ENCODE measurements around the gene GRIN2C.

DNA sequence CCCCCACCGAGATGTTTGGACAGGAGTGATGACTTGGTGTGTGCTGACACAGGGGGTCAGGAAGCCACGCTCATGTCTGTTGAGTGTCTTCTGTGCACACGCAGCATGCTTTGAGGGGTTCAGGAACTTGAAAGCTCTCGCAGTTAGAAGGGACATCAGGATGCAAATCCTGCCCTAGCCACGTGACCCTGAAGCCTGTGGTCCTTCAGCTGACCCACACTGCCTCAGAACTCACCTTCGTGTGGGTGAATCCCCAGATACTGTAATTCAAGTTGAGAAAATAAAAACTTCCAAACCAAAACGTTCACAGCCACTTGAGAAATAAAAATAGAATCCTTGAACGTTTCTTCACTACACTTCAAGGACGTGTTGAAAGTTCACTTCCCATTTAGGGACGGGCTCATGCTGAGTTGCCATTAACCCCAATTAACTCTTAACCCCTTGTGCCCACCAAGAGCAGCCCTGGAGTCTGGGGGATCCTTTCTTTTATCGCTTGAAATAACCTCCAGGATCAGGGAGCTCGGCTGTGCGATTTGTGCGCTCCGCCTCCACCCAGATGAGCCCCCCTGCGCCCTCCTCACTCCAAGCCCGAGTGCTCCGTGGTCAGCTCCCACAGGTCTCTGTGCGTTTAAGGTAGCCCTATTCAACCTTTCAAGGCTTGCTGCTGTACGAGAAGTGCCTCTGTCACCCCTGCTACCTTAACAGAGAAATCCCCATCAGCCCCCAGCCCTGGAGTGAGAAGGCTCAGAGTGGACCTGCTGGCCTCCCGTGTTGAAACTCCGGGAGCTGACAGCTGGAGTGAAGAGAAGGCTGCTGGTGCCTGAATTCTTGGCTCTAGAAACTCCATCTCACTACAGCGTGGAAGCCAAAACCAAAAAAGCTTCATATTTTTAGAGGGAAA lies 47.3 kb downstream of the GRIN2C start:
- TF ChIP-seq, protein P1, sequence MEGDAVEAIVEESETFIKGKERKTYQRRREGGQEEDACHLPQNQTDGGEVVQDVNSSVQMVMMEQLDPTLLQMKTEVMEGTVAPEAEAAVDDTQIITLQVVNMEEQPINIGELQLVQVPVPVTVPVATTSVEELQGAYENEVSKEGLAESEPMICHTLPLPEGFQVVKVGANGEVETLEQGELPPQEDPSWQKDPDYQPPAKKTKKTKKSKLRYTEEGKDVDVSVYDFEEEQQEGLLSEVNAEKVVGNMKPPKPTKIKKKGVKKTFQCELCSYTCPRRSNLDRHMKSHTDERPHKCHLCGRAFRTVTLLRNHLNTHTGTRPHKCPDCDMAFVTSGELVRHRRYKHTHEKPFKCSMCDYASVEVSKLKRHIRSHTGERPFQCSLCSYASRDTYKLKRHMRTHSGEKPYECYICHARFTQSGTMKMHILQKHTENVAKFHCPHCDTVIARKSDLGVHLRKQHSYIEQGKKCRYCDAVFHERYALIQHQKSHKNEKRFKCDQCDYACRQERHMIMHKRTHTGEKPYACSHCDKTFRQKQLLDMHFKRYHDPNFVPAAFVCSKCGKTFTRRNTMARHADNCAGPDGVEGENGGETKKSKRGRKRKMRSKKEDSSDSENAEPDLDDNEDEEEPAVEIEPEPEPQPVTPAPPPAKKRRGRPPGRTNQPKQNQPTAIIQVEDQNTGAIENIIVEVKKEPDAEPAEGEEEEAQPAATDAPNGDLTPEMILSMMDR (IDR thresholded peaks at IDR 0.05; ENCODE audit: borderline replicate concordance, extremely low read depth, low read length, poor library complexity, severe bottlenecking), result no peak
- TF ChIP-seq EZH2 (IDR thresholded peaks at IDR 0.05; ENCODE audit: borderline replicate concordance, low read depth, low read length, severe bottlenecking), result no peak

Data from DND-41 (cell line).